HG02943 (cell line): ENCODE results near the gene HOXB5.

Experiments
- ATAC-seq: cut with Tn5 transposase; IDR thresholded peaks from one replicate; pipeline ENCODE4 v1.9.1; 2021; ENCODE audit warnings: mild to moderate bottlenecking, low read depth, moderate library complexity; ENCODE audit not compliant: unreplicated experiment

The HOXB5 gene

DNA sequence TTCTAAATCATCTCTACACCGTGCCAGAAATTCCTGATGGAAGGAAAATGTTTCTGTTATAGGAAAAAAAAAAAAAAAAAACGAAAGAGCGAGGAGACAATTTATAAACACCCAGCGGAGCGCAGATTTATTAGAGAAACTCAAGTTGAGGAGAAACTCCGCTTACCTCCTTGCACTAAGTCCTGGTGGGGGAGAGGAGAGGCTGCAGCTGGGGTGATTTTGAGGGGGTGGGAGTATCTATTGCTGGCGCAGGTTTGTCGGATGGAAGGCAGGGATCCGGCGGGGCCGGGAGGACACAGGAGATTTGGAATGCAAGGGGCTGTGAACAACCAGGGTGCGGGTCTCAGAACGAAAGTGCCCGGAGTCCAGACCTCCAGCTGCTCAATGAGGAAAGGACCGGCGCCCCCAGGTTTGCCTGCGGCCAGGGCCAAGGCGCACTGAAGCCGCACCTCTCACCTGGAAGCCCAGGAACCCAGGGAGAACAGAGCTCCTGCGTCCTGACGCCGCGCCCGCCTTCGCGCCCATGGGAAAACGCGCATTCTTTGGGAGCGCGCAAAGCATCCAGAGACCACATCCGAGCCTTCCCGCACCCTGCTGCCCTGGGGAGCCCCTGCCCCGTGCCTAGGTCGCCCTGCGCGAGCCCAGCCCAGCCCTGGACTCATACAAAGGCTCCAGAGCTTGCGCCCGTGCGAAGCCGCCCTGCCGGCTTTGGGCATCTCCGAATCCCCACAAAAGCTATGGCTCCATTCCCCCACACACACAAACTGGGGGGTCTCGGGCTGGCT is 24.1 kb upstream of the HOXB5 start:
- no peak for ATAC-seq

- no peak for ATAC-seq
These were observed 23.3 kb upstream of the HOXB5 start for GRCh38 chr17:48616717-48617470.

DNA sequence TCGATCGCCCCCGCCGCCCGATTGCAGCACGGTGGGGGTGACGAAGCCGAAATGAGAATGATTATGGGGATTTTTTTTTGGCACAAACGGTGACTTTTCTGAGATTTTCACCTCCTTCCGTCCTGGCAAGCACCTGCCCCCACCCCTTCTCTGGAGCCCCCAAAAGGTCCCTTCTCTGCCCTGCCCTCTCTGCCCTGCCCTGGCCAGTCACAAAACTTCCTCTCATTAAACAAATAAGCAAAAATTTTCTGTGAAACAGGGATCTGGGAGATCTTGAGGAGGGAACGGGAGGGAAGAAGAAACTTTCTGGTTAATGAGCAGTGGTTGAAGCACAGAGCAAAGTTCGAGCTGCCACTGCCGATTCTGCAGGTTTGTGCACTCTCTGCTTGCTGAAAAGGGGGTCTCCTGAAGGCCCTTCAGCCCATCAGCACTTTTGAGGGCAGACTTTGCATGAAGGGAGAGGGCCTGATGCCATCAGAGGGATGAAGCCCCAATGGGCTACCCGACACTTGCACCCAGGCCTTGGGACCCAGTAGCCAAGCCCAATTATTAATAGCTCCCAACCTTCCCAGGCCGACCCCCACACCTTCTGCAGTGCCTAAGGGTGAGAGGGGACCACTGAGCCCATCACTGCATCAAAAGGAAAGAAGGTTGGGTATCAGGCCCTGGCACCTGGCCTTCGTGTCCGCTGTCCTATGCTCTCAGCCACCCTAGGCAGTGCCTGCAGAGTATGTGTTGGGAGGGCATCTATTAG is 22.6 kb upstream of the HOXB5 start:
- no peak for ATAC-seq

DNA sequence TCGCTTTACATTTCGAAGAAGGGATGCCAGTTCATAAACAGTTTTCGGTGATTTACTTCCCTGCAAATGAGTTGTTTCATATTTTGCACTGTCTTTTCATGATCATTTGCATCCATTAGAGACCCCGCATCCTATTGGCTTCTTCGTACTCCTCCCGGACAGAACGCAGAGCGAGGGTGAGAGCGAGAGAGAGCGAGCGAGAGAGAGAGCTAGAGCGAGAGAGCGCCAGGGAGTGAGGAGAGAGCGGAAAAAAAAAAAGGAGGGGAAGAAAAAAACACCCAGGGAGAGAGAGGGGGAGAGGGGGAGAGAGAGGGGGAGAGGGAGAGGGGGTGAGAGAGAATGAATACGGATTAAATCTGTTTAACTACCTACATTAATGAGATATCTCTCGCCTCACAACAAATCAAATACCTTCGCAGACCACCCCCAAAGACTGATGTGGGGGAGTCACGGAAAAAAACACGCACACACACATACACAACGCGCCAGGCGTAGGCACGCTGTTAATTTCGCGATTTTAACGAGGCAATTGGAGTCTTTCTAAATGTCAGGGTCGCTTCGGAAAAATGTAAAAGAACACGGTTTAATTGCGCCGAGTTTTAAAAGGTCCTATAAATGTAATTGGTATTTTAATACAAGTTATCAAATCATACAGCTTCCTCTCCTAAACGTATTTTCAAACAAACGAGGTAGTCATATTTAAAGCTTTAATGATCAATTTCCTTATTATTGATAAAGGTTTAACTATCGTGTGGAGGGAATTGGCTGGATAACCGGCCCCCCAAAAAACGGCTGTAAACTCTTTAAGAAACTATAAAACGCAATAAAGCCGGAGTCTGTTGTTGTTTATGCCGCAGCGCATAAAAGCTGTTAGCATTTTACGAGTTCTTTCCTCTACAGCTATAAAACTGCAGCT is 21.7 kb upstream of the HOXB5 start, which contains the start of gene HOXB8:
HOXB8 (minus strand) TSS at position 246 of the 916 bp plus-strand sequence. CDS start 588 bp downstream, outside the sequence.
- ATAC-seq, result no peak

DNA sequence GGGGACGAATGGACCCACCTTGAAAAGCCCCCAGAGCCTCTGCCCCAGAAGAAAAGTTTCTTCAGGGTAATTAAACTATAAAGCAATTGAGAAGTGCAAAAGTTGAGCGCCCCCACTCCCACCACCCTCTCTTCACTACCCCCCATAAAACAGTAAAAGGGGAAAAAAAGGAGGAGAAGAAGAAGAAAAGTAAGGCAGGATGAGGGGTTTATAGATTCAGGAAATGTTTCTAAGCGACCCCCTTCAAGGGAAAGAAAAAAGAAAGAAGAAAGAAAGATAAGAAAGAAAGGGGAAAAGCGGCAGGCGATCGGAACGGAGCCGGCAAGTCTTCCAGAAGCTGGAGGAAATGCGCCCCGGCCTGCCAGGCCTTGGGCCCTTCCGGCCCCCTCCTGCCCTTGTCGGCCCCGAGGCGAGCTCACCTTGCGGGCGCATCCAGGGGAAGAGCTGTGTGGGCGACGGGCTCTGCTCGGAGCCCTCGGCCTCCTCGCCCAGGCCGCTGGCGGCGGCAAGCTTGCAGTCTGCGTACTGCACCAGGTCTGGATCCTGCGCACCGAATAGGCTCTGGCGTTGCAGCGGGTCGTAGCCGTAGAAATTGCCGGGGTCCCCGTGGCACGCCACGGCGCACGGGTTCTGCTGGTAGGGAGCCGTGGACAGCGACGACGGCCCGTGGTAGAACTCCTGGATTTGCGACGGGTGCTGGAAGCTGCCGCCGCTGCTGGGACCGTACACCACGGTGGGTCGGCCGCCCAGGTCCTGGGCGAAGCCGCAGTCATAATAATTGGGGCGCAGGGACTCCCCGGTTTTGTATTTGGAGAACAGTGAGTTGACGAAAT is 20.5 kb upstream of the HOXB5 start:
- no peak for ATAC-seq

DNA sequence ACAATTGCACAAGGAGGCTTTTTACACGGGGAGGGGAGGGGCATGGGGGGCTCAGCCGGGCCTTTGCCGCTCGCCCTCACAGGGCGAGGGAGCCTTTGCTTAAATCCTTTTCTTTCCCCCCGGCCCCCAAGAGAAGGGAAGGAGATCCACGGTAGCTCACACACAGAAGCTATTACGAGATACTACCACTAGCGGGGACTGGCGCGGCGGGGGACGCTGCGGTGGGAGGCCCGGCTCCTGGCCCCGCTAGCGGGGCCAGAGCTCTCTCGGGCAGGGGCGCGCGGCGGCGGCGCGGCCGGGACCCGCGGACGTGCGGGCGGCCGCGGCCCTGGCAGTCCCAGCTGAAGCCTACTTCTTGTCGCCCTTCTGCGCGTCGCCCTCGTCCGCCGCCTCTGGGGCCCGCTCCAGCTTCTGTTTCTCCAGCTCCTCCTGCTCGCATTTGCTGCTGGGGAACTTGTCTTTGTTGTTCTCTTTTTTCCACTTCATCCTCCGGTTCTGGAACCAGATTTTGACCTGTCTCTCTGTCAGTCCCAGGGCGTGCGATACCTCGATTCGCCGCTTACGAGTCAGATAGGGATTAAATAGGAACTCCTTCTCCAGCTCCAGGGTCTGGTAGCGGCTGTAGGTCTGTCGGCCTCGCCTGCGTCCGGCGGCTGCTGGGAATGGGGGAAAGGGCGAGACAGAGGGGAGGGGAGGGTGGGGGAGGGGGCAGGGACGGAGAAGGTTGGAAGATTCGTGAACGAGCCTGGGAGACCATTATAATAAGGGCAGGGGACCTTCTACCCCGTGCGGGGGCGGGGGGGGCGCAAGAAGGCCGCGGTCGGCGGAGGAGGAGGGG is 19.5 kb upstream of the HOXB5 start:
- no peak for ATAC-seq

GRCh38 chr17:48612456-48612853 is 18.9 kb upstream of the HOXB5 start:
- no peak for ATAC-seq

DNA sequence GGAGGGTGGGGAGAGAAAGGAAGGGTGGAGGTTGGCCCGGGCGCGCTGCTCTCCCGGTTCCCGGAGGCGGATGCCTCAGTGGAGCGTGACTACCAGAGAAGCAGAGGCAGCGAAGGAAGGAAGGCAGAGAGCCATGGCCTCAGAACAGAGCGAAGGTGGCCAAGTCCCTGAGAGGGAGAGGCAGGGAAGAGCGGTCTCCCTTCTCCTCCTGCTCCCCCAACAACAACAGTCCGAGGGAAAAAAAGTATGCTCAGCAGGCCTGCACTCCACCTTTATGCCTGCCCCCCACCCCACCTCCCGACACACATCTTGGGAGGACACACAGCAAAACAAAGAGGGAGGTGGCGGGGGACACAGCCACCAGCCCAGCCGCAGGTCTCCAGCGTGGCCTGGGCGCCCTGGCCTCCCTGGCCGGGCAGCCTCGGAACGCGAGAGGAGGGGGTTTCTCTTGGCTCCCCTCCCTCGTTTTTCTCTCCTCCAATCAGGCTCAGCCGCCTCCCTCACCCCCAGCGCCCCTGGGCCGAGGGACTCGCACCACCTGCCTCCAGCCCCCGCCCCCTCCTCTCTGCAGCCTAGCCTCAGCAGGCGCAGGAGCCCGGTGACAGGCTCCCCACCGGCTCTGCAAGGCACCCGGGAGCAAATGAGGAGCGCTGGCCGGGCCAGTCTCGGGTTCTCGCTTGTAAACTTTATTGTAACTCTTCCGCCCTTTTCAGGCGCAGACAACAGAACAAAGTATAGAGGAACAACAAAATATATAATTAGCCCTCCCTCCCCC is 18.3 kb upstream of the HOXB5 start:
- no peak for ATAC-seq

GRCh38 chr17:48611213-48611612 is 17.6 kb upstream of the HOXB5 start:
- no peak for ATAC-seq

DNA sequence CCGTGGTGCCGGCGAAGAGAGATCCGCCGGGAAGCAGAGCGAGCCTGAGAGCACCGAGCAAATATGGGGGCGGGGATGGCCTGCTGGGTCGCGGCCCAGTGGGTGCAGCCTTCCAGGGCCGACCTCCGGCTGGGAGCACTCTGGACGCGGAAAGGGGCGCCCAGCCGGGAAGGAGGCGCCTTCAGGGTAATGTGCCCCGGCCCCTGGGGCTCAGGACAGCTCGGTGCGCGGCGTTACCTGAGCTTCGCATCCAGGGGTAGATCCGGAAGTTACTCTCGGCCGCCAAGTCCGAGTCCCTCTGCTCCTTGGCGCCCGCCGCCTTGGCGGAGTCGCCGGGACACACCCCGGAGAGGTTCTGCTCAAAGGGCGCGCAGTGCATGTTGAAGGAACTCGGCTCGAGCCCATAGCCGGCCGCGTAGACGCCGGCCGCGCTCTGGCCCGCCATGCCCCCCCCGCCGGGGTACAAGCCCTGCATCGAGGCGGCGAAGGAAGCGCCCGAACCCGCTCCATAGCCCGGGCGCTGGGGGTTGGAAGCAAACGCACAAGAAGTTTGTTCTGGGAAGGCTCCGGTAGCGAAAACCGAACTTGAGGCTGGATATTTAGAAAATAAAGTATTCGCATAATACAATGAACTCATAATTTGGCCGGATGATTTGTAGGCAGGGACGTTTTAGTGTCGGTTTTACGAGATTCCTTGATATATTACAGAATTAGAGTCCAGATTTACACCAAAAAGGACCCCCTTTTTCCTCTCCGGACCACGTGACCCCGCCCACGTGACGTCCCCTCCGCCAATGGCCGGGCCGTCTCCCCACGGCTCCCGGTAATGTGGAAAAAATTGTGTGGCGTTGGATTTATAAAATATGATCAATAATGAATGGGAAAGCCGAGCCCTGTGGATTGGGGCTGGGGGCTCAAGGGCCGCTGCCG is 17.0 kb upstream of the HOXB5 start, which contains the start of gene HOXB7:
HOXB7 (minus strand) TSS at position 736 of the 930 bp plus-strand sequence; CDS start at position 637, 99 bp downstream.
- ATAC-seq, result no peak

DNA sequence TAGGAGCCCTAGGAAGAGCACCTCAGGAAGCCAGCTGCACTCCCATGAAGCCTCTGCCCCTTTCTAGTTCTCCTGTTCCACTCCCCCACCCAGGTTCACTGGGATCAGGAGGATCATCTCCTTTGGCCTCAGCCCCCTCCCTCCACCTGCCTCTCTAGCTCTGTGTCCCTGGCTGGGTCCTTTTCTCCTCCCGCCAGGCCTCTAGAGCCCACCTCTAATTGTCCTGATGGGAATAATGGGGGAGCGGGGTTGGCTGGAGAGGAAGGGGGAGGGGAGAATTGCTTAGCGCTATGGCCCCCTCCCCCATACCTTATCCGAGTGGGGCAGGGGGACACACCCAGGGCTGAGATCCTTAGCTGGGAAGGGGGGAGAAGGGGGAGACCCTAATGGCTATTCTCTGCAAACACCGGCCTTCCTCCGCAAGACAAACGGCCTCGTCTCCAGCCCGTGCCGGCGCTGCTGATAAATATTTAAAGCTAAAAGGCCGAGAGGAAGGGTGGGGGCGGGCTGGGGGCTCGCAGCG is 16.2 kb upstream of the HOXB5 start:
- ATAC-seq, result no peak

- ATAC-seq, result no peak
These were observed 15.5 kb upstream of the HOXB5 start for GRCh38 chr17:48609033-48609432.

DNA sequence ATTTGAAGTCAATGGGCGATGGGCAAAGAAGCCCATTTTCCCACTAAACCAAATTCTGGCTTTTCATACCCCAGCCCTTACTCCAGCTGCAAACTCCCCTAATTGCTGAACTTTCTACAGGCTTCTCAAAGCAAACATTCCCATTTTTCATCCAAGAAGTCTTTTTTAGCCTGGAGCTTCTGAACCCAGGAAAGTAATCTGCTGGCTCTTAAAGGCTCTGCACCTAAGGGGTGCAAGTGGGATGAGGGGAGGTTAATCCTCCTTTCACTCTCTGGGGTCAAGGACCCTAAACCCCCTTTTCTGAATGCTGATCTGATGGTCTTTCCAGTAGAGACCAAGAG is 14.9 kb upstream of the HOXB5 start:
- ATAC-seq, result no peak

DNA sequence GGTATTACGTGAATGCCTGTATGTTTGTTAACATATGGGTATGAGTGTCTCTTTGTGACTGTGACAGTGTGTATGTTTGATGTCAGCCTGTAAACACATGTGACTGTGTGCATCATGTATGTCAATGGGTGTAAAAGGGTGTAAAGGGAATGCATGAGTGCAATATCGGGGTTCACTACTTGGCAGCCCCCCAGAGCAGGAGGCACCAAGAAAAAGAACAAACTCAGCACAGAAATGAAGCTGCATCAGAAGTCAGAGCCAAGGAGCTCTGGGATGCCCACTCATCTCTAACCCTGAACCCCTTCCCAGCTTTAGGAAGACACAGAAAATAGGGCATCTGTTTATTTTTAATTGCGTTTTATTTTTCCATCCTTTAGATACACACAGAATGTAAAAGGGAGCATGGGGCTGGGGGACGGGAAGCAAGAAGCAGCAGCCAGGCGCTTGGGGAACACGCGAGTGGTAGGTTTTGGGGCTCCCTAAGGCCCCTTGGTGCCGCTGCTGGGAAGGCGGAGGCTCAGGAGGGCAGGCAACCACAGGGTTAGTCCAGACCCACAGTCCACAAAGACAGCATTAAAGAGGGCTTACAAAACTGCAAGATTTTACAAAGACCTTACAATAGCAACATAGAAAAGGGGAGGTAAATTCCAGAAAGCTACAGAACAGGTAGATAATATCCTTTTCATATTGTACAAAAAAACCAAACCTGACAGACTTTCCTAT is 13.5 kb upstream of the HOXB5 start:
- no peak for ATAC-seq

DNA sequence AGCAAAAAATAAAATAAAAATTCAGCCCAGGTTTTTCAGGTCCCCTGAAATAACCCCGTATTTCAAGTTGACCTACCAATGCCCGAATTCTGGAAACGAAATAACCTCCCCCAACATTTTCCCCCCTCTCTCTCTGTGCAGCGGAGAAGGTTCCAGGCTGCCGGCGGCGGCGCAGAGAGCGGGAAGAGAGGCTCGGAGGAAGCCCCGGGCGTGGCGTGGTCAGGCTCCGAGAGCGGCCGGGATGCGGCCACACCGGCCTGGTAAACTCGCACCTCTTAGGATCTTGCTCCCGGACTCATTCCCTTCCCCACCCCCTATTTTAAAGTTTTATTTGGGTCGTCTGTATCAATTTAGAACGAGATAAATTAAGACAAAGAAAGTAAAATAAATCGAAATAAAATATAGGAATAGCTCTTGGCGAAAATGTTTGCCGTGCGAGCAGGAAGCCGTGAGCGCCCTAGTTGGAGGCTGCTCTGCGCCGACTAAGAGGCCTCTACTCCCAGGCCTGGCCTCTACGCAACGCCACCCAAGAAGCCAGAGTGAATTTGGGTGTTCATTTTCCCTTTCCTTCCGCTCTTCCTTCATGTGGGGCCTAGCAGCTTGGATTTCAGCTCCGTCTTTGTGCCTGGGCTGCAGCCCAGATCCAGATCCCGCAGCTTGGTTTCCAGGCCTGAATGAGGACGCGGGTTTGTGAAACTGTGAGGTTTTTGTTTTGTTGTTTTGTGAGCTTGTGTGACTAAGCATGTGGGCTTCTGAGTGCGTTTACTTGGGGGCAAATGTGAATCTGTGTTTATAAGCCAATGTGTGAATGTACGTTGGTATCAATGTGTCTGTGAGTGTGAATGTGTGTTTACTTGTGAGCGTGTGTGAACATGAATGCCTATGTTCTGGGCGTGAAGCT is 12.7 kb upstream of the HOXB5 start:
- no peak for ATAC-seq
